Colon (tissue), 2 donors: ENCODE data around the gene CLASP1.
"Not testable (repeated sequence)": the region's sequence is repeated elsewhere in the genome, so short reads cannot be mapped to it uniquely, and the experiment has no call there.

ENCODE experiments used
- FAIRE-seq: peaks from 2 replicates; lab custom pipeline; 2012; peaks lifted over from hg19 to GRCh38; lab: Jason Lieb, UNC
- donor health status: control.
- donor health status: control.

Gene CLASP1

DNA sequence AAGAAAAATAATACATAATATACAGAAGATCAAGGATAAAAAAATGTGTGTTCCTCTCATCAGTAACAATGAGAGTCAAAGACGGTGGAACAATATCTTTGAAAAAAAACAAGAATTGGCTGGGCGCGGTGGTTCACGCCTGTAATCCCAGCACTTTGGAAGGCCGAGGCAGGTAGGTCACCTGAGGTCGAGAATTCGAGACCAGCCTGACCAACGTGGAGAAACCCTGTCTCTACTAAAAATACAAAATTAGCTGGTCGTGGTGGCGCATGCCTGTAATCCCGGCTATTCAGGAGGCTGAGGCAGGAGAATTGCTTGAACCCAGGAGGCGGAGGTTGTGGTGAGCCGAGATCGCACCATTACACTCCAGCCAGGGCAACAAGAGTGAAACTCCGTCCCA lies 335.6 kb downstream of the CLASP1 start:
- not testable (repeated sequence) for FAIRE-seq

DNA sequence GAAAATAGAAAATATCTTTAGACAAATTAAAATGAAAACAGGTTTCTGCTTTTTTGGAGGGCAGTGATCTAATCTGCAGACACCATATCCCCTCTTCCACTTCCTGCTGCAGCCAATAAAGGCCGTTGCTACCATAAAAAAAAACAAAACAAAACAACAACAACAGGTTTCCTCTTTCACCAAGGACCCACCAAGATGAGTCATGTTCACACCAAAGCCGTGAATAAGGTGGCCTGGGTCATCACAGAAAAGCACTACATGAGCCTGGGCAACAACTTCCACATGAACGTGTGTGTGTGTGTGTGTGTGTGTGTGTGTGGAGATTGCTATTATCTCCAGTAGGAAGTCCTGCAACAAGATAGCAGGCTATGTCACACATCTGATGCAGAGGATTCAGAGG lies 339.5 kb downstream of the CLASP1 start:
- FAIRE-seq, result no peak

DNA sequence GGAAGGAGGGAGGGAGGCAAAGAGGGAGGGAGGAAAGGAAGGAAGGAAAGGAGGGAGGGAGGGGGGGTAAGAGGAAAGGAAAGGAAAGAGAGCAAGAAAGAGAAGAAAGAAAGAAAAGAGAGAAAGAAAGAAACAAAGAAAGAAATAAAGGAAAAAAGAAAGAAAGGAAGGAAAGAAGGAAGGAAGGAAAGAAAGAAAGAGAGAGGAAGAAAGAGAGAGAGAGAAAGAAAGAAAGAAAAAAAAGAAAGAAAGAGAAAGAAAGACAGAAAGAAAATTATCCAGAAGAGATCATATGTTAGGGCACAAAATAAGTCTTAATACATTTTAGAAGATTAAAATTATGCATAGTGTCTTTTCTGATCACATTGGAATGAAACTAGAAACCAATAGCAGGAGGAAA lies 339.9 kb downstream of the CLASP1 start:
- peak; percentile 58 for FAIRE-seq

DNA sequence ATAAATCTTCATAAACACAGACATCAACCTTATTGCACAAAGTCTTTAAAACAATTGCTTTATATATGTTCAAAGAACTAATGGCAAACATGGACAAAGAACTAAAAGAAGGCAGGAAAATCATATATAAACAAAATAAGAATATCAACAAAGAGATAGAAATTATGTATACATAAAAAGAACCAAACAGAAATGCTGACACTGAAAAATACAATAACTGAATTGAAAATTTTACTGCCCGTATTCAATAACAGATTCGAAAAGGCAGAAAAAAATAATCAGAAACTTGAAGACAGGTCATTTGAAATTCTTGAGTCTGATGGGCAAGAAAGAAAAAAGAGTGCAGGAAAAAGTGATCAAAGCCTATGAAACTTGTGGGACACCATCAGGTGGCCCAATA lies 342.2 kb downstream of the CLASP1 start:
- no peak for FAIRE-seq

DNA sequence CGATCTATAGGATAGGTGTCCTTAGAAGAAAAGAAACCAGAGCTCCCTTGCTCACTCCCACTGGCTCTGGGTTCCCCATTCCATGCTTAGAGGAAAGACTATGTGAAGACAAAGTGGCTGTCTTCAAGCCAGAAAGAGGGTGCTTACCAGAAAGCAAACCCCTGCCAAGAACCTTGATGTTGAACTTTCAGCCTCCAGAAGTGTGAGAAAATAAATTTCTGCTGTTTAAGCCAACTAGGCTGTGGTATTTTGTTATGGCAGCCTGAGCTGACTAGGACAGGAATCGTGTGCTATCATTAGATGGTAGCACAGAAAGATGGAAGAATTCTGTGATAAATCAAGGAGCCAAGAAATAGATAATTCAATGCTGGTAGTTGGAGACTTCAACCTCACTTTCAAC lies 344.3 kb downstream of the CLASP1 start:
- no peak for FAIRE-seq

DNA sequence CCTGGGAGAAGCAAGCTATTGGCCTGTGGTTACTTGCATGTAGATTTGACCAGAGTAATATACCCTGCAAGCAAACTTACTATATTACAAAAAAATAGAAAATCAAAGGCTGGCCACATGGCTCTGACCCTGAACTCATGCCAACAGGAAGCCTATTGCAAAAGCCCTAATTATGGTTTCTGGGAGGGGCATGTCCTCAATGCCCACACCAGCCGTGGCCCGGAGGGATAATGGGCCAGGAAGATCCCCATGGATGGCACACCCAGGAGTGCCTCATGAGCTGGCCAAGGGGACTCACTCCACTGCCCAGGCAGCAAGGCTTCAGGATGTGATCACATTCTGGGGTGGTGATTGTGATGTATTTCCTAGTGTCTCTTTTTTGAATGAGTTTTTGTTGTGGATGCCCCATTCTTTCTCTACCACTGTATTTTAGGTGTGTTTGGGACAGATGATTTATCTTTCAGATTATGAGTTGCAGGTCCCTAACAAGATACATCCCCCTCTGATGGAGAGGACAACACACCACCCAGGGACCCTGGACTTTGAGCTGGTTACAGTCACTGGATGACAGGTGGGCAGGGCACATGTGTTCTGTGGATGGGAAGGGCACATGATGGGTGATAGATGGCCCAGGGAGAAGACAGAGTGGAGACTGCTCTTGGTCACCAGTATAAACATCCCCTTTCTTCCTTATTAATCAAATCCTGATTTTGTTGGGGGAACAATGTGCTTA lies 345.6 kb downstream of the CLASP1 start:
- FAIRE-seq, result no peak

DNA sequence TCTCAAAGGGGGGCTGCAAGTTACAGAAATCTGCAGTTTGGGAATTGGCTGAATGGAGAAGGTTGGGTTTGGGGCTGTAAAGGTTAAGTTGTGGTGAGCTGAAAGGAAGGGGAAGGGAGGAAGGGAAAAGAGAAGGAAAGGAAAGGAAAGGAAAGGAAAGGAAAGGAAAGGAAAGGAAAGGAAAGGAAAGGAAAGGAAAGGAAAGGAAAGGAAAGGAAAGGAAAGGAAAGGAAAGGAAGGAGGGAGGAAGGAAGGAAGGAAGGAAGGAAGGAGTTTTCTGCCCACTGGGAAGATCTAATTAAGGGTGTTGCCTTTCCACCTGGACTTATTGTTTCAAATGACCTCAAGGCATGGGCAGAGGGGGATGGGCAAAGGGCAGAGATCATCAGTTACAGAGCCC lies 348.1 kb downstream of the CLASP1 start:
- FAIRE-seq, result not testable (repeated sequence)

DNA sequence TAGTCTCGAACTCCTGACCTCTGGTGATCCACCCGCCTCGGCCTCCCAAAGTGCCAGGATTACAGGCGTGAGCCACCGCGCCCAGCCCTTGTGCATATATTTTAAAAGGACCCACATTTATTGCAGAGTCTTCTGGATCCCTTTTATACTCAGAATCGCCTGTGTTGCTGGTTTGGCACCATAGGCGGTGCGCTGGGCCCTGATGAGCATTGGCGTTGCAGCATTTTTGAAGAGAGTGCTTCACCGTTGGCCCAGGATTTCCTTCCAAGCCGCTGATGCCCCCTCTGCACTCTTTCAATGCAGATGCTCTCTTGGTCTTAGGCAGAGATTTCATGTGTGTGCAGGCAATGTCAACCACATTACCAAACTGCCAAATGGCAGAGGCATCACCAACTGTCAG lies 350.8 kb downstream of the CLASP1 start:
- no peak for FAIRE-seq

DNA sequence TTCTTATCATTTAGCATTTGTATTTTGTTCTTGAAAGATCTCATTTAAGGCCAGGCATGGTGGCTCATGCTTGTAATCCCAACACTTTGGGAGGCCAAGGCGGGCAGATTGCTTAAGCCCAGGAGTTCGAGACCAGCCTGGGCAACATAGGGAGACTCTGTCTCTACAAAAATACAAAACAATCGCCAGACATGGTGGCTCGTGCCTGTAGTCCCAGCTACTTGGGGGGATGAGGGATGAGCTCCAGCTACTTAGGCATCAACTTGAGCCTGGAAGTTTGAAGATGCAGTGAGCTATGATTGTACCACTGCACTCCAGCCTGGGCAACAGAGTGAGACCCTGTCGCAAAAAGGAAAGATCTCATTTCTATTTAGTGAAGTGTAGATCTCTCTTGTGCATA lies 351.4 kb downstream of the CLASP1 start:
- not testable (repeated sequence) for FAIRE-seq

DNA sequence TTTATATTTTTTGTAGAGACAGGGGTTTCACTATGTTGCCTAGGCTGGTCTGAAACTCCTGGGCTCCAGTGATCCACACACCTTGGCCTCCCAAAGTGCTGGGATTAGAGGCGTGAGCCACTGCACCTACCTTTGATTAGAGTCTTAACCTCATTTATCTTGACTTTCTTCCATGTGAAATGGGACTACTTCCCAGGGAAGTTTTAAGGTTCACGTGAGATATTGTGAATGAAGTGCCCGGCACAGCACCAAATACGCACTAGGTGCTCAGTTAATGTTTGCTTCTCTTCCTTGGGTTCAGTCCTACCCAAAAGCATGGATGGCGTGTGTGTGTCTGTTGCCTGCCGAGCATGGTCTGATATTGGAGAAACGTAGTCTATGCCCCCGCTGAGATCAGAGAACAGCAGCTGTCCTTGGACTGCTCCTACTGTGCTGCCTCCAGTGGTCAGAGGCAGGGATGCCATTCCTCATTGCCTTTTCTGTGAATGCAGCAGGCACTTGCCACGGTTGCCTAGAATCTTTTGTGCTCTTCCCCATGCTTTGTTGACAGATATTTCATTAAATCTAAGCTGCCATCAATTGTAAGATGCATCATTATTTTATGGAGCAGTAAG lies 351.9 kb downstream of the CLASP1 start:
- FAIRE-seq, result no peak

DNA sequence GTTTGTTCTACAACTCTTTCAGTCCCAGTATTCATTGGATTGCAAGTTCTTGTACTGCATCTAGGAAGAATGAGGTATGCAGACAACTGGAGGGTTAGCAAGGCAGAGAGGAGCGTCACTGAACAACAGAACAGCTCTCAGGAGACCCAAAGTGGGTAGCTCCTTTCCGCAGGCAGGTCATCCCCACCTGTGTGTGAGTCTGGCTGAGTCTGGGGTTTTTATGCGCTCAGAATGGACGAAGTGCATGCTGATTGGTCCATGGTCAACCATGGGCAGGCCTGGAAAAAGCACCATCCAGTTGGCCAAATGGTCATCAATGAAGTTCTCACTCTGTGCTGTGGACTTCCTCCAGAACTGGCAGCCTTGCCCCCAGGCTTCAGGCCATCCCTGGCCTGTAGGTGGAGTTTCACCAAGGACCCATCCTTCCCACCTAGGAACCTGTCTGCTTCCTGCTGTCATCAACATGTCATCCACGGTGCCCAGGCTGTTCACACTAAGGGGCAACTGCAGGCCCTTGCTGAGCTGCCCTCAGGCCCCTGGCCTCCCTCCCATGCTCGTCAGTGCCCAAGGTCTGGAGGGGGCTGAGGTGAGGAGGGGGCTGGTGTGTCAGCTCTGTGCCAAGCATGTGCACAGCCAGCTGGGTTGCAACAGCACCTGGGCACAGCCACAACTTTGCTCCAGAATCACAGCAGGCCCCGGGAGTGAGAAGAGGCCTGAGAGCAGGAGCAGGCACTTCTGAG lies 353.2 kb downstream of the CLASP1 start:
- no peak for FAIRE-seq

DNA sequence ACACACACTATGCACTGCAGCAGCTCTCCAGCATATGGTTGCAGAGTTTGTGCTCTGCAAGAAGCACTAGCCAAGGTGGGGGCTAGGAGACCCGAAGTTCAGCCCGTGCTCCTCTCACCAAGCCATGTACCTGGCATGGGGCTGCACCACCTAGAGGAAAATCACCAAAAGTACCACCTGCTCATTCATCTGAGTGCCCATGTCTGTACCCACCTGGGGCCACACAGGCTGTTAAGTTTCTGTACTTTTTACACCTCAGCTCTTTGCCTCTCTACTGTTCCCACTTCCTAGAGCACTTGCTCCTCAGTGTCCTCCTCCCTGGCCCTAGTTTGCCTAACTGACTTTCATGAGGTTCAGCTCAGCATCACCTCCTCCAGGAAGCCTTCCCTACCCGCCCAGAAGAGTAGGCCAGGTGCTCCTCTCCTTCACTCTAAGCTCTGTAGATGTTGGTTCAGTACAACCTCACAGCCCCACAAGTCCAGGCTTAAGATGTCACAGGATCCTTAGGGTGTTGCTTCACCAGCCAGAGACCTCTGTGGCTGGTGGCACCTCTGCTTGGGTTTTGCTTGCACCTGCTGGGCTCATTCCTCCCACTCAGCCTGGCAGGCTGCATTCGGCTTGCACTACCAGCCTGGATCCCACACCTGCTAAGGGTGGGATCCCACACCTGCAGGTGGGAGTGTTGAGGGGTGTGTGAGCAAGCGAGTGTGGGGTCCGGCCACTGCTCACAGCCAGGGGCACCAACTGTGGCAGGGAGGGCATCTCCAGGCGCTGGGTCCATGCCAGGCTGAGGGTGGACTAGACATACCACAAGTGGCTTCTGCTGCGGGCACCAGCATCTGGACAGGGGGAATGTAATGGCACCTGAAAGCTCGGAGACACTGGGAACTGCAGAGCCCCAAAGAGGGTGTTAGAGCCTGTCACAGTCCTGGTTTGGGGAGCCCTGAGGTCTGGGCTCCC lies 354.1 kb downstream of the CLASP1 start:
- FAIRE-seq, result no peak

DNA sequence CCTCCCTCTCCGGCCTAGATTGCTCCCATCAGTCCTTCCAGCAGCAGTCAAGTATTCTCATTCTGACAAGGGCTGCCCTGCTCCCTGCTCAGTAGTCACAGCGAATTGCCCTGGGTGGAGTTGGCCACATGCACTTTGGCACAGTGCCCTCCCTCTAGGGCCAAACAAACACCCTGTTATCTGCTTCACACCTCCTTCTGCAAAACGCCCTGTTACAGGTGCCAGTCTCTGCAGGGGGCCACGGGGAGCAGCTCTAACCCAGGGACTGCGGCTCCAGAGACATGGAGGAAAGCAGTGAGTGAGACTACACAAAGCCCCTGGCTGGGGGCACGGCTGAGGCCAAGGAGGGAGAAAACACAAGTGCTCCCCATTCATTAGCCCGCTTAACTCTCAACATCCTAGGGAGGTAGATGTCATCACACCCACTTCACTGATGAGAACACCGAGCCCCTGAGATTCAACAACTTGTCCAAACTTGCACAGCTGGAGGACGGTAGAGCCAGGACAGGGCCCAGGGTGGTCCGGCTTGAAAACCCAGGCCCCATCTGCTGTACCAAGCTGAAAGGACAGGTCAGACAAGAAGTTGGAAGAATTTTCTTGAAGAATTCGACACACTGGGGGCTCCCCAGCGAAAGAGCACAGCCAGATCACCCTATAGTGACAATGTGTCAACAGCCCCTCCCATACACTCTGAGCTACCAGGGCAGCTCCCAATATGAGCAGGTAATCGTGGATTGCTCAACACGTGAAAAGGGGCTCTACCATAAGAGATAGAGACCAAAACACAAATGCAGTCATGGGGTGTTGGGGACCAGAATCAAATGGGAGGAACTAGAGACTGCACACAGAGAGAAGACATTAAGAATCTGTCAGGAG lies 355.6 kb downstream of the CLASP1 start:
- no peak for FAIRE-seq

DNA sequence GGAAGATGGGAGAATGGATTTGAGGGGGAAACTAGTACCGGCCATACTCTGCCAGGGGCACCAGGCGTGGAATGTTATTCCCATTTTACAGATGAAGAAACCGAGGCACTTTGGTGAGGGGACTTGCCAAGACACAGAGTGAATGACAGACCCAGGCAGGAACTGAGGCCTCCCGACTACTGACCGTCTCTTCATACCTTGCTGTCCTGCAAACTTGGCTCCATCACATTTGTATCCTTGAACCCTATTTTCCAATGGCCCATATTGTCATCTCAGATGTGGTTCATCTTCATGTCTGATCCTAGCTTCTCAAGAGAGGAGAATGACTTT lies 358.0 kb downstream of the CLASP1 start:
- no peak for FAIRE-seq

DNA sequence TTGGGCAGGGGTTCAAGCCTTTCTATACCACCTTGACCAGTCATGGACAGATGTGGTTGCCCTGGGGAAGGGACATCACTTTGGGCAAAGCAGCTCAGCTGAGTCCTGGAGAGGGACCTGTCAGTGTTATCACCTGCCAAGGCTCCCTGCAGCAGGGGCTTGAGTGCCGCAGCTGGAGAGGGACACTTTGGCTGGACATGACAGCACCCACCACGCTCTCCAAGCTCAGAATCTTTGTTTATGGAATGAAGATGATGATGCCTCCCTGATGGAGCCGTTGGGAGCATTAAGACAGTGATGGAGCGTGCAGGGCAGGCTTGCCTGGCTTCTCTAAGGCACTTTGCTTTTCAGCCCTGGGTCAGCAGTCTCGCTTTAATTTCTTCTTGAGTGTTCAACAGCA lies 360.0 kb downstream of the CLASP1 start:
- no peak for FAIRE-seq

DNA sequence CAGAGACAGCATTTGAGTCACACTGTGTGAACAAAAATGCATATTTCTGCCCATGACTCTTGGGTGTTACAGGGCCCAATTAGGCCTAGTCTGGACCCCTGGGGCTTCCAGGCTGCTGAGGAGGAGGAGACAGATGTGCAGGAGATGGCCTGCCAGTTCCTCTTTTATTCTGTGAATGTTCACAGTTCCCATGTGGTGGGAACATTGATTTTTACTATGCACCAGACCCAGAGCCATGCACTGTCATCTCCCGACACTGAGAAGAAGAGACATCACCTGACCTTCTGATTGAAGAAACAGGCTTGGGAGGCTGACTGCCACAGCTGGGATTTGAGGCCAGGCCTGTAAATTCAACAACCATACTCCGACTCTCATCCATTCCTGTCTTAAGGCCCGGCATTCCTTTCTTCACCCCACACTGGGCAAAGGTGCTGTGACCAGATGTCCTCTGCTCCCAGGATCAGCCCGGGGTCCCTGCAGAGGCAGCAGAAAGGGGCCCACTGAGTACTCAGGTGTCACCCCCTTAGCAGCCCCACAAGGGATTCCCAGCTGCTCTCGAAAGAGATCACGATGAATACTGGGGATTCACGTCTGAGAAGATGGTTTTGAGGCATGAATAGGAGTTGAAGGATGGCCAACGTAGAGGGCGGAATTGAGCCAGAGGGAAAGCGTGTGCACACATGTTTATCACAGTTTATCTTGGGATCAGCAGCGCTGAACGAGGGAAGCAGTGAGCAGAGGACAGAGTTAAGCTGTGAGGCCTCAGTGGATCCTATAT lies 360.6 kb downstream of the CLASP1 start:
- no peak for FAIRE-seq

DNA sequence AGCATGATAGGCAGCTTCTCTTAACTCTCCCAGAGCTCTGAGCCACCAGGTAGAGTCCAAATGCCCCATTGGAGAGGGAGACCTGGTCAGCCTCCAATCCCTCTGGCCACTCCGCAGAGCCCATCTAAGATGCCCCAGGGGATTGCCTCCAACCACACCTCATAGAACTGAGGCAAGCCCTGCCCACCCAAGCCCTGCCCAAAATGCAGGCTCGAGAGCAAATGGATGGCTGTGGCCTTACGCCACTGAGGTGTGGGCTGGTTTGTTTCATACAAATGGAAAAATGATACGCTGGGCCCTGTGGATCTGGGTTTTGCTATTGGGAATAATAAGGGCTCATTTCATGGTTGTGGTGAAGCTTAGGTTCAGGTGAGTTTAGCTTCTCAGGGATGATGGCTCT lies 361.3 kb downstream of the CLASP1 start:
- FAIRE-seq, result no peak
